Activated CD8-positive, alpha-beta memory T cell treated with anti-CD3 and anti-CD28 coated beads, Interleukin-2, amount 50 U/mL, for 1 hour (primary cell): ENCODE data around the gene ADGRG7.
A peak's percentile ranks its signal among the peaks of the same experiment; 100 is the strongest.

Experiments
- DNase-seq: peaks from one replicate; pipeline ENCODE4 v3.0.0-alpha.2; 2020; ENCODE audit errors: extremely low read depth

The ADGRG7 gene

GRCh38 chr3:100698736-100699135, 89.3 kb downstream of the ADGRG7 start:
- DNase-seq, result no peak

GRCh38 chr3:100700708-100701107, 91.3 kb downstream of the ADGRG7 start:
- DNase-seq, result no peak

DNA sequence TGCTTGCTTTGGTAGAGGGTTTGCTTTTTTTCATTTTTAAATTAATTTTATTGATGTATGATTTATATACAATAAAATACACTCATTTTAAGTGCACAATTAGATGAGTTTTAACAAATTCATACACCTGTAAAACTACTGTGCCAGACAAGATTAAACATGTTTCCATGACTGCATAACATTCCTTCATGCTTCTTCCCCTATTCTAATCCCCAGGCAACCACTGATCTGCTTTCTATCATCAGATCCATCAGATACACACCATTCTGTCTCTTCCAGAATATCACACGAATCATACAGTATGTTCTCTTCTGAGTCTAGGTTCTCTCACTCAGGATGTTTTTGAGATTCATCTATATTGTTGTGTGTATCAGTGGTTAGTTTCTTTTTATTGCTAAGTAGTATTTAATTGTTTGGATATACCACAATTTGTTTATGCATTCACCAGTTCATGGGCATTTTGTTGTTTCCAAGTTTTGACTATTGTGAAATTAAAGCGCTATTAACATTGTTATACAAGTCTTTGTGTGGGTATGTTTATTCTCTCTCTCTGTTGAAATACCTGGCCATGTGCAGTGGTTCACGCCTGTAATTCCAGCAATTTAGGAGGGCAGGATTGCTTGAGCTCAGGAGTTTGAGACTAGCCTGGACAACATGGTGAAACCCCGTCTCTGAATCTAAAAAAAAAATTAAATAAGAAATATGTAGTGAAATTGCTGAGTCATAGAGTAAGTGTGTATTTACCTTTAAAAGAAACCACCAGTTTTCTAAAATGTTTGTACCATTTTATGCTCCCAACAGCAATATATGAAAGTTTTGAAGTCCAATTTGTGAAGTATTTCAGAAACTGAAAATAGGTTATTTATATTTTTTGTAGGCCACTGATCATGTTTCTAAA, 92.9 kb downstream of the ADGRG7 start:
- no peak for DNase-seq

- DNase-seq, result no peak
Measured at GRCh38 chr3:100702980-100703345, 93.6 kb downstream of the ADGRG7 start.

DNA sequence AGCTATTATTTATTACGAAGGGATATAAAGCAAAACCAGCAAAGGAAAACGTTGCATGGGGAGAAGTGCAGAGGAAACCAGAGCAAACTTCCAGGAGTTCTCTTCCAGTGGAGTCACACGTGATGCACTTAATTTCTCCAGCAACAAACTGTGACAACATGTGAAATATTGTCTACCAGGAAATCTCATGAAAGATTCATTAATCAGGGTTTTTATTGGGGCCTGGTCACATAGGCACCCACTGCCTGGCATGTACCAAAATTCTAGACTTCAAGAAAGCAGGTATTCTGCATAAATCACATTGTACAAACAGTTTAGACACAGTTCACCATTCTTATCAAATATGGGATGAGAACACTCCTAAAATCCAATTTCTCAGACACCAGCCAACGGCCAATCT, 94.5 kb downstream of the ADGRG7 start:
- no peak for DNase-seq

GRCh38 chr3:100706365-100706764, 97.0 kb downstream of the ADGRG7 start:
- no peak for DNase-seq

GRCh38 chr3:100708644-100708988, 99.2 kb downstream of the ADGRG7 start:
- DNase-seq, result no peak

DNA sequence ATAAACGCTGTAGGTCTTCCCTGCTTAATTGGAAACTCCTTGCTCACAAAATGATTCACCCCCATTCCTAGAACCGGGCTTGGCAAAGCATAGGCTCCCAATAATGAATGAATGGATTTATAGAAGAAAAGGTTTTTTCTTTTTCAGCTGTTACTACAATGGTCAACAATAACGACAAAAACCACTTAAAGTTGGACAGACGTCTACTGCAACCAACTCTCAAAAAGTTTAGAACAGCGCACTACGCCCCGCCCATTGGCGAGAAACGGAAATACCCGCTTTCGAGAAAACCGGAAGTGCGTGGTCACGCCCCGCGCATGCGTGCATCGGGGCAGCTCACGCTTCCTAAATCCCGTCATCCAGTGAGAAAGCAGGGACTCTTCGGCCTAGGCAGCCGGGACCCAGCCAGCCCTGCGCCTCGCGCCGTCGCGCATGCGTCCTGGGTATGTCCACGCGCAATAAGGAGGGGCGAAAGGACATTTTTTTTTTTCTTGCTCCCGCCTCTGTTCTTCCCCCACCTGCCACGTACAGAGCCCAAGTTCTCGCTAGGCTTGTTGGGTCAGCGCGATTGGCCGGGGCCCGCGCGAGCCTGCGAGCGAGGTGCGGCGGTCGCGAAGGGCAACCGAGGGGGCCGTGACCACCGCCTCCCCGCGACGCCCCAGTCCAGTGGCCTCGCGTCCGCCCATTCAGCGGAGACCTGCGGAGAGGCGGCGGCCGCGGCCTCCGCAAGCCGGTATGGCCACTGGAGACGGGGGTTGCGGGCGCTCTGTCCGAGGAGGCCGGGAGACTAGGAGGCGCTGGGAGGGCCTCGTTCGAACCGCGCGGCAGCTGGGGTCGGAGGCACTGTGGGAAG, 99.8 kb downstream of the ADGRG7 start, which contains the start of gene TFG:
TFG (plus strand) TSS at position 506 of the 853 bp plus-strand sequence. CDS start 4,192 bp downstream, outside the sequence.
- DNase-seq, result peak; percentile 93

DNA sequence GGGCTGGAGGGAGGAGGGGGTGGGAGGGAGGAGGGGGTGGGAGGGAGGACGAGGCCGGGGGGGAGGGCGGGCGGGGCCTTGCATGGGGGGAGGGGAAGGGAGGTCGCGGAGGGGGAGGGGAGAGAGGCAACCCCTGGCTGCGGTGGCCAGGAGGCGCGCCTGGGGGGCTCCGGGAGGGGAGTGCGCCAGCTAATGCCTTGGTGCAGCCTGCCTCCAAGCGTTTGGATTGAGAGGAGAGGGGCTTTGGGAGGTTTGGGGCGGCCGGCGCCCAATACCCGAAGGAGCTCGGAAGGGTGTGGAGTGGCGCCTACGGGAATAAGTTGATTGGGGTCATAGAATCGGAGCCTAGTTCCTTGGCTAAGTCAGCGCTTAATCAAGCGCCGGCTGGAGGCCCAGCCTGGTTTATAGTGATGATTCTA, 100.5 kb downstream of the ADGRG7 start:
- DNase-seq, result no peak

DNA sequence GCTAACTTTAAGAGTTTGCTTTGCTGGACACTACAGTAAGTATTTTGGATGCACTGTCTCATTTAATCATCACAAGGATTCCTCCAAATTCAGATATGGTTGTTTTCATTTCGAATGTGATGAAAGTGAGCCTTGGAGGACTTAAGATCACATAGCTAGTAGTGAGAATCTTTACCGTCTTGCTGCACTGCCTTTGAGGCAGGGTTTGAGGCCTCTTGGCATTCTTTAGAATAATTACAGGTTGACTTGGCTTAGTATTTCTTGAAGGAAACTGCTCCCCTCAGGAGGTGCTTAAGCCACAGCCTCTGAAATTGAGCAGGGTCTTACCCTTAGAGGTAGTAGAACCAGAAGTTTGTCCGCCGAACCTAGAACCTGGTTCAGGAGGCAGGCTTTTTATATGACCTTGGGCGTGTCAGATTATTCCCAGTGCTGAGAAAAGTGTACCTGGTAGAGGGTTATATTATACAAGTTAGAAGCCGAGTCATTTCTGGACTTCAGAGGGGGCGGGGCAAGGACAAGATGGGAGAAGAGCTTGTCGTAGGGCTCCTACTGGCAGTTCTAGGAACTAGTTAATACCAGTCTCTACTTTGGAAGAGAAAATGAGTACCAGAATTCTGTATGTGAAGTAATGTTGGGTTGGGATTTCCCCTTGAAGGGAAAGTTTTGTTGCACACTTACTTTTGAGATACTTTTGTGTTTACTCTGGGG, 101.0 kb downstream of the ADGRG7 start:
- DNase-seq, result no peak

DNA sequence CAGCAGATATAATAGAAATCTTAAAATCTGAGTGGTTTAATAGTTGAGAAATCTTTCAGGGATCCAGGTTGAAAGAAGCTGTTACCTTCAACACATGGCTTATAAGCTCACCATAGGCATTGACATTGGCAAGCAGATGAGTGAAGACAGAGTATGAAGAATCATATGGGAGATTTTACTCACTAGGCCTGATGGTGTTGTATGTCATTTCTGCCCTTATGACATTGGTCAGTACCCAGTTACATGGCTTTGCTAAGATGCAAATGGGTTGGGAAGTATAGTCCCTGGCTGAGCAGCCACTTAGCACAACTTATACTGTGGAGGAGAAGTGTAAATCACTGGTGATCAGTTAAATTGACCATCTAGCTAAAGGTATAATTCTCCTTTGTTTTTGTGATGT, 105.8 kb downstream of the ADGRG7 start:
- DNase-seq, result no peak

GRCh38 chr3:100717063-100717462, 107.7 kb downstream of the ADGRG7 start:
- DNase-seq, result no peak

DNA sequence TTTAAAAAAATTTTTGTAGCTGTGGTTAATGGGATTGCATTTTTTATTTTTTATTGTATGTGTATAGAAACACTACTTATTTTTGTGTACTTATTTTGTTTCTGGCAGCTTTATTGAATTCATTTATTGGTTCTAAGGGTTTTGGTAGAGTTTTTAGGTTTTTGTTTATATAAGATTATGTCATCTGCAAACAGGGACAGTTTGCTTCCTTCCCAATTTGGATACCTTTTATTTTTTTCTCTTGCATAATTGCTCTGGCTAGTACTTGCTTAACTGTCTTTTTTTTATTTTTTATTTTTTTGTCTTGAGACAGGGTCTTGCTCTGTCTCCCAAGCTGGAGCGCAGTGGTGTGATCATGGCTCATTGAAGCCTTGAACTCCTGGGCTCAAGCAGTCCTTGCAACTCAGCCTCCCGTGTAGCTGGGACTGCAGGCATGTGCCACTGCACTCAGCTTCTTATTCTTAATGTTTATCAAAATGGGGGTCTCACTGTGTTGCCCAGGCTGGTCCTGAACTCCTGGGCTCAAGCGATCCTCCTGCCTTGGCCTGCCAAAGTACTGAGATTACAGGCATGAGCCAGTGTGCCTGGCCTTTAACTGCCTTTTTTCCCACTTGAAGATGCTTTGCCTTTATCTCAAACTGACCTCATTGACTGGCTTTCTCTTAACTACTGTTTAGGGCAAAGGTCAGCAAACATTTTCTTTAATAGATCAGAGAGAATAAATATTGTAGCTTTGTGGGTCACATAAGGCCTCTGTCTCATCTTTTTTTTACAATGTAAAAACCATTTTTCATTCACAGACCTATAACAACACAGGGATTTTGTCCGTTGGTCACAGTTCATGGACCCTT, 108.5 kb downstream of the ADGRG7 start:
- DNase-seq, result no peak

DNA sequence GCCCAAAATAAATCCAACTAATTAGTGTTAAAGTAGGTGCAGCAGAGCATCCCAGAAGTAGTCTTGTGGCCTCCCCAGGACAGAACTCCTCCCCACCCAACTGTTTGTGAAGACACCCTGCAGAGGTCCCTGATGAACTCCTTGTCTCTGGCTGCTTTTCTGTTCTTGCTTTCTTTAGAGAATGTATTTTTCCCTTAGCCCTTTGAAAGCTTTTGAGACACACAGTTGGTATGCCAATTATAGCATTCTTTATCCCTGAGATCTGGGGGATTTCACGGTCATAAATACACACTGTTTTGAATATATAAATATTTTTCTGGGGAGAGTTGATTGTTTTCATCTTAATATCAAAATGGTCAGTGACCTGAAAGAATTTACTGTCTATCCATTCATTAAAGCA, 109.7 kb downstream of the ADGRG7 start:
- DNase-seq, result no peak

DNA sequence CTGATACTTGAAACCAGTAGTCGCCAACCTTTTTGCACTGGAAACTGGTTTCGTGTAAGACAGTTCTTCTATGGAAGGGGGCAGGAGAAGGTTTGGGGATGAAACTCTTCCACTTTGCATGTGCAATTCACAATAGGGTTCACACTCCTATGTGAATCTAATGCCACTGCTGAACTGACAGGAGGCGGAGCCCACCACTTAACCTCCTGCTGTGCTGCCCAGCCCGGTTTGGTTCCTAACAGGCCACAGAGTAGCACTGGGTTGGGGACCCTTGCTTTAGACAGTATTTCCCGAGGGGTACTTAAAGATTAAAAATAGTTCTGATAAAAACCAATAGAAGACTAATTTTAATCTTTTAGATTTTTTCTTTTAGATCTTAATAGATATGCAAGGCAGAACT, 111.0 kb downstream of the ADGRG7 start:
- no peak for DNase-seq

DNA sequence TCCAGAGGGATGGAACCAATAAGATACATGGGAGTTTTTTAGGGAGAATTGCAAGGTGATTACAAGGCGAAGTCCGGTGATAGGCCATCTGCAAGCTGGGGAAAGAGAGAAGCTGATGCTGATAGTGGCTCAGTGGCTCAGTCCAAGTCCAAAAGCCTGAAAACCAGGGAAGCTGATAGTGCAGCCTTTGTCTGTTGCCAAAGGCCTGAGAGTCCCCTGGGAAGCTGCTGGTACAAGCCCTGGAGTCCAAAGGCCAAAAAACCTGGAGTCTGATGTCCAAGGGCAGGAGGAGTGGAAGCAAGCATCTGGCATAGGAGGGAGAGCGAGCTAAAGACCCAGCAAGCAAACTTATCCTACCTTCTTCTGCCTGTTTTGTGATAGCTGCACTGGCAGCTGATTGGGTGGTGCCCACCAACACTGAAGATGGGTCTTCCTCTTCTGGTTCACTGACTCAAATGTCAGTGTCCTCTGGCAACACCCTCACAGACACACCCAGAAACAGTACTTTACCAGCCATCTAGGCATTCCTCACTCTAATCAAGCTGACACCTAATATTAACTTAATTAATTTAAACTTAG, 116.6 kb downstream of the ADGRG7 start:
- no peak for DNase-seq

DNA sequence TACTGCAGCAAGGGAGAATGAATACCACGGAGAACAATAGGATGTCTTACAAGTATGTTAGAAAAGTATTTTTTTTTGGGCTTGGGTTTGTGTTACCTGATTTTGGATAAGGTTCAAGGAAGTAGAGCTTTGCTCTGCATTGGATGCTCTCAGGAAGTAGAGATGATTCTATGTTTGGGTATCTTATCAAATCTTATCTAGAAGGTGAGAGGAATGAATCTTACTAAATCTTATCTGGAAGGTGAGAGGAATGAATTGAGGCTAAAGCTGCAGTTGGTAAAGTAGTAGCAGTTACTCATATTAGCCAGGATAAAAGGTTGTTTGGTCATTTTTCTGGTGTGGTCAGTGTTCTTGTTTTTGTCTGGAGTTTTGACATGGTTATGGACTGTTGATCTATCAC, 117.3 kb downstream of the ADGRG7 start:
- no peak for DNase-seq

DNA sequence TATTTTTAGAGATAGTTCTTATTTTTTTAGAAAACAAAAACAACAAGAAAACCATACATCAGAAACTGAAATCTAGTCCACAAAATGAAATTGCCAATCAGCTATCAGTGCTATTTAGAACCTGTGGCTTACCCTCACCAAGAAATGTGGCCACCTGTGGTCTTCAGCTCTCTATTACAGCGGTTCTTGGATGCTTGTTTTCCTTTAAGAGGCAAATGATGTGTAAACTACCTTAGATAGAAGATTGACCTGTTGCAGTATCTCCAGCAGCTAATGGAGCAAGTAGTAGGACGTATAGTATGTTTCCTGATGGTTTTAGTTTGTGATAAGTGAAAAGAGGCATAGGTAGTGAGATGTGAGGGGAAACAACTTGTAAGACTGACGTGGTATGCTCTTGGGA, 121.1 kb downstream of the ADGRG7 start:
- no peak for DNase-seq

- DNase-seq, result no peak
Measured at GRCh38 chr3:100732435-100732834, 123.0 kb downstream of the ADGRG7 start.

GRCh38 chr3:100737334-100737733, 127.9 kb downstream of the ADGRG7 start:
- DNase-seq, result no peak

- DNase-seq, result no peak
Measured at GRCh38 chr3:100740207-100740606, 130.8 kb downstream of the ADGRG7 start.
